NCI-H446 (cell line): Measurements from ENCODE around the gene C1QTNF2.

Experiments
- DNase-seq, 2 experiments: peaks; one replicate each; lab custom pipeline; 2025; lab: John Stamatoyannopoulos, UW

Gene C1QTNF2

GRCh38 chr5:160371294-160371693, 868 bp upstream of the C1QTNF2 start:
- no peak for DNase-seq

- DNase-seq: no peak
Measured at GRCh38 chr5:160370713-160371034, 248 bp upstream of the C1QTNF2 start.

GRCh38 chr5:160367885-160368284, 2.5 kb downstream of the C1QTNF2 start:
- no peak for DNase-seq

- no peak for DNase-seq
Measured at GRCh38 chr5:160367261-160367660, 3.2 kb downstream of the C1QTNF2 start.

- no peak for DNase-seq
Measured at GRCh38 chr5:160366230-160366629, 4.2 kb downstream of the C1QTNF2 start.

GRCh38 chr5:160363660-160364395, 6.6 kb downstream of the C1QTNF2 start:
- DNase-seq: no peak

GRCh38 chr5:160363211-160363610, 7.2 kb downstream of the C1QTNF2 start:
- DNase-seq: no peak

GRCh38 chr5:160361624-160362228, 8.7 kb downstream of the C1QTNF2 start:
- no peak for DNase-seq

- DNase-seq: no peak
Measured at GRCh38 chr5:160360310-160360709, 10.1 kb downstream of the C1QTNF2 start.

GRCh38 chr5:160359816-160360215, 10.6 kb downstream of the C1QTNF2 start:
- no peak for DNase-seq

- DNase-seq: no peak
Measured at GRCh38 chr5:160359242-160359641, 11.2 kb downstream of the C1QTNF2 start.

- peak in 1 of 2 experiments; percentile 25 for DNase-seq
Measured at GRCh38 chr5:160357861-160358411, 12.5 kb downstream of the C1QTNF2 start.

- DNase-seq: no peak
Measured at GRCh38 chr5:160357394-160357793, 13.0 kb downstream of the C1QTNF2 start.

GRCh38 chr5:160356550-160357347, 13.7 kb downstream of the C1QTNF2 start:
- DNase-seq: no peak

GRCh38 chr5:160354666-160355065, 15.8 kb downstream of the C1QTNF2 start:
- no peak for DNase-seq

- no peak for DNase-seq
Measured at GRCh38 chr5:160353379-160353778, 17.0 kb downstream of the C1QTNF2 start.

- DNase-seq: no peak
Measured at GRCh38 chr5:160352308-160352707, 18.1 kb downstream of the C1QTNF2 start.

GRCh38 chr5:160349935-160350303, 20.5 kb downstream of the C1QTNF2 start:
- no peak for DNase-seq

GRCh38 chr5:160349249-160349934, 21.0 kb downstream of the C1QTNF2 start:
- no peak for DNase-seq

- no peak for DNase-seq
Measured at GRCh38 chr5:160348080-160348479, 22.3 kb downstream of the C1QTNF2 start.

GRCh38 chr5:160347448-160347847, 23.0 kb downstream of the C1QTNF2 start:
- DNase-seq: no peak

- DNase-seq: peak in 1 of 2 experiments; percentile 75
Measured at GRCh38 chr5:160342413-160342941, 27.9 kb downstream of the C1QTNF2 start.
